WTC11 (cell line): ENCODE data around the gene KIF2A.

Source experiments
- CREB1 ChIP-seq: sonication (generic); formaldehyde crosslinking; IDR thresholded peaks from 2 replicates; pipeline ENCODE4 v1.8.0; 2023; ENCODE audit warnings: mild to moderate bottlenecking, missing genetic modification reagents
- CTCF ChIP-seq: fragments of 200-600 bp; IDR thresholded peaks from 2 replicates; pipeline ENCODE4 v1.8.0; 2022; ENCODE audit warnings: antibody characterized with exemption
- ELF4 ChIP-seq: sonication (generic); formaldehyde crosslinking; IDR thresholded peaks from 2 replicates; pipeline ENCODE4 v1.8.1; 2022; ENCODE audit warnings: low read depth, mild to moderate bottlenecking, moderate library complexity, missing genetic modification reagents
- HMGXB4 ChIP-seq: sonication (generic); formaldehyde crosslinking; IDR thresholded peaks from 2 replicates; pipeline ENCODE4 v1.8.1; 2023; ENCODE audit warnings: mild to moderate bottlenecking, moderate library complexity, missing genetic modification reagents
- MAX ChIP-seq: sonication (generic); formaldehyde crosslinking; IDR thresholded peaks from 2 replicates; pipeline ENCODE4 v1.8.0; 2022; ENCODE audit warnings: mild to moderate bottlenecking, missing genetic modification reagents
- TEAD1 ChIP-seq: sonication (generic); formaldehyde crosslinking; IDR thresholded peaks from 2 replicates; pipeline ENCODE4 v1.8.0; 2022; ENCODE audit warnings: mild to moderate bottlenecking, missing genetic modification reagents
- ZNF121 ChIP-seq: sonication (generic); formaldehyde crosslinking; IDR thresholded peaks from 2 replicates; pipeline ENCODE4 v1.8.0; 2023; ENCODE audit warnings: missing genetic modification reagents
- ZNF423 ChIP-seq: fragments of 250-450 bp; sonication (Bioruptor Pico); IDR thresholded peaks from 2 replicates; pipeline ENCODE4 v2.1.2; 2022; ENCODE audit warnings: mild to moderate bottlenecking, moderate library complexity

GRCh38 chr5:62308439-62308838, 2.4 kb downstream of the KIF2A start:
- TF ChIP-seq CTCF (no peak), HMGXB4 (CRISPR knock-in tag) (no peak), TEAD1 (CRISPR knock-in tag) (no peak), MAX (CRISPR knock-in tag) (no peak), ZNF423 (CRISPR knock-in tag) (no peak), CREB1 (CRISPR knock-in tag) (no peak), ELF4 (no peak), ZNF121 (CRISPR knock-in tag) (no peak)
